ENCODE results near the gene ATP9B.

Gene ATP9B

DNA sequence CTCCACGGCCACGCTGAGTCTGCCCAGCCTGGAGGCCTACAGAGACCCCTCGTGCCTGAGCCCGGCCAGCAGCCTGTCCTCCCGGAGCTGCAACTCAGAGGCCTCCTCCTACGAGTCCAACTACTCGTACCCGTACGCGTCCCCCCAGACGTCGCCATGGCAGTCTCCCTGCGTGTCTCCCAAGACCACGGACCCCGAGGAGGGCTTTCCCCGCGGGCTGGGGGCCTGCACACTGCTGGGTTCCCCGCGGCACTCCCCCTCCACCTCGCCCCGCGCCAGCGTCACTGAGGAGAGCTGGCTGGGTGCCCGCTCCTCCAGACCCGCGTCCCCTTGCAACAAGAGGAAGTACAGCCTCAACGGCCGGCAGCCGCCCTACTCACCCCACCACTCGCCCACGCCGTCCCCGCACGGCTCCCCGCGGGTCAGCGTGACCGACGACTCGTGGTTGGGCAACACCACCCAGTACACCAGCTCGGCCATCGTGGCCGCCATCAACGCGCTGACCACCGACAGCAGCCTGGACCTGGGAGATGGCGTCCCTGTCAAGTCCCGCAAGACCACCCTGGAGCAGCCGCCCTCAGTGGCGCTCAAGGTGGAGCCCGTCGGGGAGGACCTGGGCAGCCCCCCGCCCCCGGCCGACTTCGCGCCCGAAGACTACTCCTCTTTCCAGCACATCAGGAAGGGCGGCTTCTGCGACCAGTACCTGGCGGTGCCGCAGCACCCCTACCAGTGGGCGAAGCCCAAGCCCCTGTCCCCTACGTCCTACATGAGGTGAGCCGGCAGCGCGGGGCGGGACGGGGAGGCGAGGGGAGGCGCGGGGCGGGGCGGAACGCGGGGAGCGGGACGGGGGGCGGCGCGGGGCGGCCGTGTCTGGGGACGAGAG lies 341.8 kb downstream of the ATP9B start:
- no peak for DNase-seq (ENCODE audit: low read depth in 2 of 2)

DNA sequence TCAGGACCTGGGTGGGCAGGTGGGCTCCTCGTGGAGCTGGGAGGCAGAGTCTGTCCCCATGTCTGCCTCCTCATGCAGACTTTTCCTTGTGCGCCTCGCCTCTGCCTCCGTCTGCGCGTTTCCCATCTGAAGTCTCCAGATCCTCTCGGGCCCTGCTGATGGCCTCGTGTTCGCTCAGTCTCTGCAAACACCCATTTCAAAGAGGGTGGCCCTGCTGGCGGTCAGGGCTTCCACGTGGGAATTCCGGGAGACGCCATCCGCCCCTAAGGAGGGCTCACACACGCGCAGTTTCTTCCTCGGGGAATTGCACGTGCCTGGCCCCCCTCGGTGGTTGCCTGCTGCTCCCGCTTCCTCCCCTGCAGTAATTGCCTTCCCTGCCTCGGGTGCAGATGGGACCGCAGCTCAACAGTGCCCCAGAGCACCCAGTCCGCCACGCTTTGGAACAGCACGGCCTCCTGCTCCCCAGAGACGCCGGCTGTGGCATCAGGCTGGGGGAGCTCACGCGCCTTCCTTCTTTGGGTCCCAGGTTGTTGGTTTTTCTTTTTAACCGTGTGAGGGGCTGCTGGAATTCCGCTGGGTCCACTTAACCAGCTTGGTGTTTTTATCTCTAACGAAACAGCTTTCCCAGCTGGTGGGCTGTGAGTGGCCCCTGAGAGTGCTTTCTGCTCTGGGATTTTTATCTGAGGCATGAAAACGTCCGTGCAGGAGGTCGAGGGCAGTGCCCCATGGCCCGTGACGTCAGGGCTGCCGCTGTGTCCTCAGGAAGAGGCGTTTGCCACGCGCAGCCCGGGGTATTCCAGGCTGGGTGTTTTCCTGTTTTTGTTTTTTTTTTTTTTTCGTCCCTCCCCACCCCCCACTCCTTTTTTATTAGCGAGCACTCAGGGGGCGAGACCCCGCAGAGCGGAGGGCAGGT lies 342.7 kb downstream of the ATP9B start:
- DNase-seq (ENCODE audit: low read depth in 2 of 2): no peak

DNA sequence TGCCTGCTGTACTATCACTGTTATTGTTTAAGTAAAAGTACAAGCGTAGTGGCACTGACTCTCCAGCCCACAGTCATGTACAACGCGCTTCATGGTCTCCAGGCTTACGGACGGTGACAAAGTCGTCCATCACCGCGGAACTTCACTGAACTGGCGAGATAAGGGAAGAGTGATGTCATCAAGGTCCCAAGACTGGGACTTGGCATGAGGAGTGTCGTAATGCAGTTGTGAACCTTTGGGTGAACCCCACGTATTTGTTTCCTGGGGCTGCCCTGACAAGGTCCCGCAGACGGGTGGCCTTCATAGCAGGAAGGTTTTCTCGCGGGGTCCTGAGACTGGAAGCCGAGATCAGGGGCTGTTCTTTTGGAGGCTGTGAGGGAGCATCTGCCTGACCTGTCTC lies 343.8 kb downstream of the ATP9B start:
- no peak for DNase-seq (ENCODE audit: low read depth in 2 of 2)

DNA sequence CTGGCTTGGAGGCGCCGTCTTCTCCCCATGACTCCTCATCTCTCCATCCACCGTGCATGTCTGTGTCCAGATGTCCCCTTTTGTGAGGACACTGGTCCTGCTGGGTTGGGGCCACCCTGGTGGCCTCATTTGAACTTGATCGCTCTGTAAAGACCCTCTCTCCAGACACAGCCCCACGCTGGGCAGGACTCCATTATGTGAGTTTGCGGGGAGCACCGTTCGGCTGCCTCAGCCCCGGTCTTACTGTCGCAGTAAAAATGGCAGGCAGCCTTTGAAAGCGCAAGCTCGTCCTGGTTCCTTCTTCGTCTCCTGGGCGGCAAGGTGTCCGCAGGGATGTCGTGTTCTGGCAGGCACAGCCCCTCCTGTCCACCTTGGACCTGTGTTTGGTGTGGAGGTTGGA lies 344.2 kb downstream of the ATP9B start:
- no peak for DNase-seq (ENCODE audit: low read depth in 2 of 2)

DNA sequence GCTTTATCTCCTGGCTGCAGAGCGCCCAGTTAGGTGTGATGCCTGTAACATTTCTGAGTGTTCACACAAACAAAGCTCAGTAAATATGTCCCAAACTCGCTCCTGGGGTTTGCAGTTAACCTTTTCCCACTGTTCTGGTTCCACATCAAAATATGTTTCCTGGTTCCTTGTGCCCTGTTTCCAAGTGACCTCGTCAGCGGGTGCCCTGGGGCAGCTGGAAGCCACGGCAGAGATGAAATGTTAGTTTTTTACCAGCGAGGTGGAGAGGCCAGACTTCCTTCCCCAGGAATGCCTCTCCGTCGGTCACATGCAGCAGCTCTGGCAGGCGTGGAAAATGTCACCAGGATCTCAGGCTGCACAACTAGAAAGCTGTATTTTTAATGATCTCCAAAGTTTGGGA lies 344.7 kb downstream of the ATP9B start:
- DNase-seq (ENCODE audit: low read depth in 2 of 2): no peak

DNA sequence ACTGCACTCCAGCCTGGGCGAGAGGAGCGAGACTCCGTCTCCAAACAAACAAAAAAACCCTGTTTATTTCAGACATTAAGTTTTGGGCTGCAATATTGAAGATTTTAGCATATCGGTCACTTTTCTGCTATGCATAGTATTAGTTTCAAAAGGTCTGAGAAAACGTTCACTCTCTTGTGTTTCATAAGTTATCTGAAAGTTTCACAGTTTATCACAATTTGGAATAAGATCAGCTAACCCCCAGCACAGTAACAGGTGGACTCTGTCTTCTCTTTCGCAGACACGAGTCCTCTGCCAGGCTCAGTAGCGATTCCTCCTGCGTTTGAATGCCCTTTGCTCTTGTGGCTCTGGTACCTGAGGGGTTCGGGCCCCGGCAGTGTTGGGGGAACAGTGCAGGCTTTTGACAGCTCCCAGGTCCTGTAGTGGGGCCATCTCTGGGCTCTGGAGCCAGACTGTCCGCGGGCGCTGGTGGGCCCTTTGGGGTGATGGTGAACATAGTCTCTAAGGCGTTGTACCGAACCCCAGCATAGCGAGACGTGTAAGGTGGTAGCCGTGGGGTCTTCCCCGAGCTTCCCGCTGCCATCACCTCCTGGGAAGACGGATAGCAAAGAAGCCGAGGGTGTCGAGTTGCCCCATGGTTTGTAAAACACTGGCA lies 347.0 kb downstream of the ATP9B start:
- DNase-seq (ENCODE audit: low read depth in 2 of 2): no peak

DNA sequence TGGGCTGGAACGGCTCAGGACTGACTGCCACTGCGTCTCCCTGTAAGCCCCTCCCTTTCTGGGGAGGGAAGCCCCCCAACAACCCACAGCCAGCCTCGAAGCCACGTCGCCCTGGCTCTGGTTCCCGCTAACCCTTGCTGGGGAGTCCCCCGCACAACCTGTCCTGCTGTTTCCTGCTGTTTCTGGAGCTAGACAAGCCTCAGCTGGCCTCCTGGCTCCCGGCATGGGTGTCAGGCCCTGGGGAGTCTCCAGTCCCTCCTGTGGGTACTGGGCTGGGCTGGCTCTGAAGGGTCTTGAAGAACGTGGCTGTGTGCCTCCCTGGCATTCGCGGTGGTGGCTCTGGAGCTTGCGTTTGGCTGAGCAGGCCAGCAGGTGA lies 347.5 kb downstream of the ATP9B start:
- no peak for DNase-seq (ENCODE audit: low read depth in 2 of 2)

DNA sequence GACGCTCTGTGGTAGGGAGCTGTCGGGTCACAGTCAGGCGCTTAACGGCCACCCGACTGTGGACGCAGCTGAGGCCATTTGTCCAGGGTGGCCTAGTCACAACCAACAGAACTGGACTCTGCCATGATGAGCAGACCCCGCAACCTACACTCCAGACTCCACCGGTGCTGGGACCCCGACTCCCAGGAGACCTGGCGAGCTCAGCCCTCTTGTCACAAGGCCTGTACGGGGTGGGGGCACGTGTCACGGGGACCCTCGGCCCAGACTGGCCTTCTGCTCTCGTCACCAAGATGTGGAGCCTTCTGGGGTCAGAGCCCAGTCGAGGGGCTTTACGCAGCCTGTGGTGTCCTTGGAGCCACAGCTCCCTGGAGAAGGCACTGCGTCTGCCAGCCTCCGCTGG lies 349.0 kb downstream of the ATP9B start:
- no peak for DNase-seq (ENCODE audit: low read depth in 2 of 2)

DNA sequence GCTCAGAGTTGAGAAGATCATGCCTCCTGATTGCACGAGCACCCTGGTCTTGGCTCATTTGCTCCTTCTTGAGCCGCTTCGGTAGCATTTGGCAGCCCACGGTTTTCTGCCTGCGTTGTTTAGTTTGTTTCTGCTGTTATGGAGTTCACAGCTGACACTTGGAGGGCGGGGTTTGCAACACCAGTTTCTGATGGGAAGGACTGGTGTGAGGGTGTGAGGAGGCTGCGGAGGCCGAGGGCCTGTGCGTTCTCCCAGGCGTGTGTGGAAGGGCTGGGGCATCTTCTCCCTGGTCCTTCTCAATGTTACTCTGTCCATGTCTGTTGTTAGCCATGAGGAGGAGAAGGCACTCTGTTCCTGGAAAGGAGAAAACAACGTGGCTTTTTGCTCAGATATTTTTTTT lies 349.4 kb downstream of the ATP9B start:
- no peak for DNase-seq (ENCODE audit: low read depth in 2 of 2)

DNA sequence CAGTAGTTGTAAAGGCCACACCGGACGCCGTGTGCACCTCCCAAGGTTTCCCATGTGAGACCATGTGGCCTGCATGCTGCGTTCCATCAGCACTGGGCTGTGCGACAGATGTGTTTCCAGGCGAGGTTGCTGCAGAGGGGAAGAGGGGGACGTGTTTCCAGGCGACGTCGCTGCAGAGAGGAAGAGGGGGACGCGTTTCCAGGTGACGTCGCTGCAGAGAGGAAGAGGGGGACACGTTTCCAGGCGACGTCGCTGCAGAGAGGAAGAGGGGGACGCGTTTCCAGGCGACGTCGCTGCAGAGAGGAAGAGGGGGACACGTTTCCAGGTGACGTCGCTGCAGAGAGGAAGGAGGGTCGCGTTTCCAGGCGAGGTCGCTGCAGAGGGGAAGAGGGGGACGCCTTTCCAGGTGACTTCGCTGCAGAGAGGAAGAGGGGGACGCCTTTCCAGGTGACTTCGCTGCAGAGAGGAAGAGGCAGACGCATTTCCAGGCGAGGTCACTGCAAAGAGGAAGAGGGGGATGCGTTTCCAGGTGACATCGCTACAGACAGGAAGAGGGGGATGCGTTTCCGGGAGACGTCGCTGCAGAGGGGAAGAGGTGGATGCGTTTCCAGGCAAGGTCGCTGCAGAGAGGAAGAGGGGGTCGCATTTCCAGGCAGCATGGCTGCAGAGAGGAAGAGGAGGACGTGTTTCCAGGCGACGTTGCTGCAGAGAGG lies 351.0 kb downstream of the ATP9B start:
- DNase-seq (ENCODE audit: low read depth in 2 of 2): no peak

DNA sequence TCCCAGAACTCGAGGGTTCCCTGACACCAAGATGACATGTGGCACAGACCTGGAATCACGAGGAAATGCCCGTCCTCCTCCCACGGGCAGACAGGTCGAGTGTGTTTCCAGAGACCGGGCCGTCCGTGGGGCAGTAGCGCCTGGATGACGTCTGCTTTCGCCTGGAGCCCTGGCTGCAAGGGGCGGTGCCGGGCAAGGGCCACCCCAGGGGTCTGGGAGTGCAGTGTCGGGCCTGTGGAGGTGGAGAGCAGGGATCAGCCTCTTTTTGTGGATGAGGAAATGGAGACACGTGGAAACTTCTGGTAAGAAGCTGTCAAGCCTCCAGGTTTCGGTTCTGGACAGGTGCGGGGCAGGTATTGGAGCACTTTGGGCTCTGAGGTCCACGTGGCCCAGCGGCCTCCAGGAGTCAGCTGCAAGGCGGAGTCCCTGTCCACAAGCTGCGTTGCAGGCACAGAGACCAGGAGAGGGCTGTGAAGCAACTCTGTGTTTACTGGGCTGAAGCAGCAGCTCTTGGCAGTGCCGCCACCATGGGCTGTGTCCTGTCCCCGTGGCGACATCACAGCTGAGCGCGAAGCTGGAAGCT lies 352.2 kb downstream of the ATP9B start:
- no peak for DNase-seq (ENCODE audit: low read depth in 2 of 2)

DNA sequence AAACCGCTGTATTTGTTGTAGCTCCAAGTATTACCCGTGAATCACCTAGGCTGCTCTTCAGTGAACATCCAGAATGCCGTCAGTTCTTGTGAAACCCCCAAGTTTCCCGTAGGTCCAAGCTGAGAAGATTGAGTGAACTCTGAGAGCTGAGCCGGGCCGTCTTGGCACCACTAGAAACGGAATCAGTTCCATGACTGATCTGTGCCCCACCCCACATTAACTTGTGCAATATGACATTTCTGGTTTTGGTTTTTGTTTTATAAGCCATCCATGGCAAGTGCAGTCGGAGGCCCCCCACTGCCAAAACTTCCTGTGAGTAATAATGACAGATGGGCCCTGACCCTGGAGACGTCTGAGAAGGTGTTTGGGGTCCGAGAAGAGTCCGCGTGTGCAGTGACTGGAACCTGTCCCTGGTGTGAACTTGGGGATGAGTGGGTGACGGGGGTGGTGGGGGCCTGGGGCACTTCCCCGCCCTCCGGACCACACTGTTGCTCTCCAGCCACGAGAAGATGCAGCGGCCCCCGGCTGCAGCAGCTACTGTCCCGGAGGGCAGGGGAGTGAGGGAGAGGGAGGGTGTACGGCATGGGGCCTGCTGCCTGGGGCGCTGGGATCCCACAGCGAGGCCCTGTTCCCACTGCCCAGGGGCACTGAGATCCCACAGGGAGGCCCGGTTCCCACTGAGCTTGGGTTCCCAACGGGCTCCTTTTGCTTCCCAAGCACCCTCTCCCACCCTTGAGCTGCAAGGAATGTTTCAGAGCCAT lies 353.0 kb downstream of the ATP9B start:
- no peak for DNase-seq (ENCODE audit: low read depth in 2 of 2)

DNA sequence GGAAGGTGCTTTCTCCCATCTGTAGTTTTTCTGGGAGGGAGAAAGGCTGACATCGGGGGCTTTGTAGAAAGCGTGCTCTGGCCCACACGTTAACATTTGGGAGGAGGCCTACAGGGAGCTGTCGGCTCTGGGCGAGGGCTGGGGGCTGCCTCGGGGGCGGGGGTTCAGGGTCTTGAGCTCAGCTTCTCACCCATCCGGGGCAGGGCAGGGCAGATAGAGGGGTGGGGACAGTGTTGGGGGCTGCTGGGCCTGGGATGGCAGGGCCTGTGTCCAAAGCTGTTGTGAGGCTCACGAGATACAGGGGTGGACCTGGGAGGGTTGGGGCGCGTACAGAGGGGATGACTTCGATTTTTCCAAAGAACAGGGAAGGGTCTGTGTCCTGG lies 353.6 kb downstream of the ATP9B start:
- no peak for DNase-seq (ENCODE audit: low read depth in 2 of 2)

DNA sequence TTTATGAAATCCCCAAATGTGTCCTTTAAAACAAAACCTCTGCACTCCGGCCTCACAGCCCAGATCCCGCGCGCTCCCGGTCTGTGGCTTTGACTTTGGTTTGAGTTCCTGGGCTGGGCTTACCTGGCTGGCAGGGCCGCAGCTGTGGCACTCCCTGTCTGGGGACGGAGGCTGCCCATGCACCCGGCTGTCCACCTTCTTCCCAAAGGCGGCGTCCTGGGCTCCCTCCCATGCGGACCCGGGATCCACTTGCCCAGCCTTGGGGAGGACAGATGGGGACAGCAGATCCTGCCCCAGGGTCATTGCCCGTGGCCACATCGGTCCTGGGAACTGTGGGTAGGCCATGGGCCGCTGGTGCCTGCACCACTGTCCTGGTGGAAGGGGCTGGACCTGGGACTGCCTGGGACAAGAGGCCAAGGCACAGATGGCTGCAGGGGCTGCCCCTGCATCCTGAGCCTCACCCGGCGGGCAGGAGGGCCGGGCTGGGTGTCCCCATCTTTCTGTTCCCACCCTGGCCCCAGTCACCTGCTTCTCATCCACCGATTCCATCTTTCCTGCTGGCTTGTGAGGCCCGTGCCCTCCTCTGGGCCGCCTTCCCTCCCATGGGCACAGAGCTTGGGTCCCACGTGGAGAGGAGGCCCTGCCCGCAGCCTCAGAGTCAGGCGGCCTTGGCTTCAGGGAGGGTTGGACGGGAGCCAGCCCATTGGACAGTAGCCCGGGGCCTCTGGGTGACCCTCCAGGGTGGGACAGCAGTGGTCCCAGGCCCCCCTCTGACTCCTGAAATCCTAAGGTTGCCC lies 354.2 kb downstream of the ATP9B start:
- no peak for DNase-seq (ENCODE audit: low read depth in 2 of 2)

DNA sequence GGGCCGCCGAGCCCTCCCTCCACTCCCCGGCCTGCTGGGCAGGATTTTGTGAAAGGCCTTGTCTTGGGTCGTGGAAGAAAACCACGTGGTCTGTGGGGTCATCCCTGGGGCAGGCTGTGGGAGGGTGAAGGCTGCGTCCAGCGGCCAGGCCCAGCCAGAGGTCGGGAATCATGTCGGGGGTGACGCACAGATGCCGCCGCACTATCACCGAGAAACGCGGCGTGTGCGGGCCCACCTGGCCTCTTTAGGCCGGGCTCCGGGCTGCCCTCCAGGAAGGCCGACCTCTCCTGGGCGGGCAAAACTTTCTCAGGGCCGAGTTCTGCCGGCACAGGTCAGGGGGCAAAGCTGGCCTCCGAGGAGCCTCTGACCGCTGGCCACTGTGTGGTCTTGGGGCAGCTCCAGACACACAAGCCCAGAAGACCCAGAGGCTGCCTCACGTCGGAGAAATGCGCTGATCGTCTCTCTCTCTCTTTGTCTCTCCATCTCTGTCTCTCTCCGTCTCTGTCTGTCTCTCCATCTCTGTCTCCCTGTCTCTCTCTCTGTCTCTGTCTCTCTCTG lies 354.9 kb downstream of the ATP9B start:
- DNase-seq (ENCODE audit: low read depth in 2 of 2): no peak

DNA sequence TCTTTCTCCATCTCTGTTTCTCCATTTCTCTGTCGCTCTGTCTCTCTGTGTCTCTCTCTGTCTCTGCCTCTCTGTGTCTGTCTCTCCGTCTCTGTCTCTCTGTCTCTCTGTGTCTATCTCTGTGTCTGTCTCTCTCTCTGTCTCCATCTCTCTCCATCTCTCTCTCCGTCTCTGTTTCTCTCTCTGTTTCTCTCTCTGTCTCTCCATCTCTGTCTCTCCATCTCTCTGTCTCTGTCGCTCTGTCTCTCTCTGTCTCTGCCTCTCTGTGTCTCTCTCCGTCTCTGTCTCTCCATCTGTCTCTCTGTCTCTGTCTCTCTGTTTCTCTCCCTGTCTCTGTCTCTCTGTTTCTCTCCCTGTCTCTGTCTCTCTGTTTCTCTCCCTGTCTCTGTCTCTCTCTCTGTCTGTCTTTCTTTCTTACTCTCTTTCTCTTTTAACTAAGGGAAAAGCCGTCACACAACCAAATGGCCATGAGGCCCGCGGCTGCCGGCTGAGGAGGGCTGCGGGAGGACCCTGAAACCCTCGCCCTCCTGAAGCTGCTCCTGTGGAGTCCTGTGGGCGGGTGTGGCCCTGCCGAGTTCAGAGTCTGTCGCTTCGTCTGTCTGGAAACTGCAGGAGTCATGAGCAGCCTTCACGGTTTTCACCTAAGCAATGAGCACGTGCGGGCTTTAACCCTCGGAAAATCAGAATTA lies 355.8 kb downstream of the ATP9B start:
- no peak for DNase-seq (ENCODE audit: low read depth in 2 of 2)

DNA sequence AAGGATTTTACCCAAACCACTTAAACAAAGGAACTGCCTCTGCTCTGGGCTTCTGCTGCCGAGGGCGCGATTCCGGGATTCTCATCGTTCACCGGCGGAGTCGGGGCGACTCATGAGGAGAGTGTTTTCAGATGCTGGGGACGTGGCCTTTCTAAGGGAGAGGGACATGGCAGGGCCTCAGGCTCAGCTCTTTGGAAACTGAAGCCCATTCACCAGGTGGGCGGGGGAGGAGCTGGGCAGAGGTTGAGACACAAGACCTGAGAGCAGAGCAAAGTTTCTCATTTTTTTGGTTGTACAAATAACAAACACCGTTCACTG lies 356.3 kb downstream of the ATP9B start:
- DNase-seq (ENCODE audit: low read depth in 2 of 2): no peak

DNA sequence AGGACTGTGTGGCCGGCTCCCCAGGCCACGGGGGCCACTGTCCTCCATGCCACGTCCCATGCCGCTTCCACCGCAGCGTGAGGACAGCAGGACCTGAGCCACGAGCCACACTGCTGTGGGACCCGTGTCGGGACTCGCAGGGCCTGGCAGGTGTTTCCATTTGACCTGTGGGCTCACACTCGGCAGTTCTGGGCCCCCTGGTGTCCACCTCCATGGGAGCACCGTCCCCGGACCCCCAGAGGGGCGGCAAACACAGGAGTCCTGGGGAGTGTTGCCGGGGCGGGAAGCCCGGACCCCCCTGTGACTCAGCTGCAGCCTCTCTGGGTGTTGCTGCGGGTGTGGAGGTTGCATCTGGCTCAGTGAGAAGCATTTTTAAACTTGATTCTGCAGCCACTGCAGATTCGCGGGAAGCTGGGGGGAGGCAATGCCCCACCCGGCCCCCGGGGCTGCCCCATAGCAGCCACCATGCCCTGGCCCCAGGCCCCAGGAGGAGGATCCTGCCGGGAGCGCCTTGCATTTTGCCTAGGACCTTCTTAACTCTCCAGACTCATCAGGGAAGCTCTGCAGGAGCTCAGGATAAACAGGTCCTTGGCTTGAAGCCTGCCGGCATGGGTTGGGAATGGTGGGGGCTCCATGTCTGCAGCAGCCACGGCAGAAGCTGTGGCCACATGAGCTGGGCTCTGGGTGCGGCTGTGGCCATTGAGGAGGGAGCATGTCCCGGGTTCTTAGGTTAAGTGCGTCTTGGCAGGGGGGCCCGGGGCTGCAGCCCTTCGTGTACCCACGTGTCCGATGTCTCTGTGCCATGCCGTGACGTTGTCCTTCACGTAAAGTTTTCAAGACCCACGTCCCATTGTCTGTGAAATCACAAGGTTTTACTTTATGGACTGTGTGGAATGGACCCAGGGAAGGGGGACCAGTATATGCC lies 357.4 kb downstream of the ATP9B start:
- DNase-seq (ENCODE audit: low read depth in 2 of 2): no peak

All from stimulated activated CD8-positive, alpha-beta memory T cell treated with anti-CD3 and anti-CD28 coated beads, Interleukin-15, amount 100 ng/mL, for 4 hours (primary cell).